Esophagus muscularis mucosa (tissue), 3 donors: ENCODE measurements around the gene SLC1A4.

Experiments
- CTCF ChIP-seq, 3 experiments: fragments of 200-600 bp in 2 of 3; fragments of 450-650 bp in 1 of 3; sonication (generic) in 2 of 3; IDR thresholded peaks; one replicate each; pipeline ENCODE4 v1.5.1; 2017 to 2019; ENCODE audit warnings: antibody characterized with exemption in 3 of 3, mild to moderate bottlenecking in 2 of 3, moderate library complexity in 1 of 3
- POLR2A ChIP-seq: fragments of 450-650 bp; IDR thresholded peaks from one replicate; pipeline ENCODE4 v1.6.1; 2017; ENCODE audit warnings: antibody characterized with exemption, moderate library complexity, mild to moderate bottlenecking, low read depth
- POLR2AphosphoS5 ChIP-seq, 2 donors: sonication (generic); formaldehyde crosslinking; IDR thresholded peaks; one replicate each; pipeline ENCODE4 v1.6.1; 2017; ENCODE audit warnings: antibody characterized with exemption in 2 of 2

GRCh38 chr2:64972426-64972825, 16.8 kb upstream of the SLC1A4 start:
- TF ChIP-seq CTCF (IDR thresholded peaks at IDR 0.05) = no peak
- no peak for TF ChIP-seq POLR2AphosphoS5 (IDR thresholded peaks at IDR 0.05)
- TF ChIP-seq POLR2A = no peak
